Duodenal mucosa (tissue), 2 donors: ENCODE results near the gene NIPA2.

Experiments used
- H3K27ac ChIP-seq: one replicate; pipeline ENCODE4 v1.7.0; 2013; ENCODE audit warnings: low read depth, low read length
- H3K27me3 ChIP-seq, 2 donors: one replicate each; pipeline ENCODE4 v1.7.0; 2013; ENCODE audit warnings: low read length in 2 of 2, control low read depth in 1 of 2; ENCODE audit not compliant: insufficient read depth in 2 of 2, control insufficient read depth in 1 of 2
- H3K36me3 ChIP-seq, 2 donors: one replicate each; pipeline ENCODE4 v1.7.0; 2013; ENCODE audit warnings: low read length in 2 of 2, control low read depth in 1 of 2; ENCODE audit not compliant: insufficient read depth in 2 of 2, control insufficient read depth in 1 of 2
- H3K4me1 ChIP-seq, 2 donors: one replicate each; pipeline ENCODE4 v1.7.0; 2013; ENCODE audit warnings: low read length in 2 of 2, control low read depth in 1 of 2; ENCODE audit not compliant: insufficient read depth in 2 of 2, control insufficient read depth in 1 of 2
- H3K4me3 ChIP-seq, 2 donors: one replicate each; pipeline ENCODE4 v1.7.0; 2013; ENCODE audit warnings: low read length in 2 of 2, low read depth in 1 of 2
- H3K9ac ChIP-seq, 2 donors: one replicate each; pipeline ENCODE4 v1.7.0; 2013; ENCODE audit warnings: low read length in 2 of 2, low read depth in 1 of 2
- H3K9me3 ChIP-seq, 2 donors: one replicate each; pipeline ENCODE4 v1.7.0; 2013; ENCODE audit warnings: low read length in 2 of 2, control low read depth in 1 of 2; ENCODE audit not compliant: control insufficient read depth in 1 of 2

NIPA2 gene

GRCh38 chr15:22808240-22808639 is 30.2 kb upstream of the NIPA2 start:
- peaks cover 7 to 12% of the 10 kb centered on the region in 2 donors for H3K4me1 ChIP-seq
- H3K4me3 ChIP-seq: peak overlapping the region in 1 of 2 donors; percentile 40
- H3K36me3 ChIP-seq: no peaks in the 10 kb centered on the region
- no peaks in the 10 kb centered on the region for H3K27me3 ChIP-seq
- H3K9me3 ChIP-seq: no peaks in the 10 kb centered on the region
- H3K9ac ChIP-seq: no peak overlapping the region
- no peak overlapping the region for H3K27ac ChIP-seq

DNA sequence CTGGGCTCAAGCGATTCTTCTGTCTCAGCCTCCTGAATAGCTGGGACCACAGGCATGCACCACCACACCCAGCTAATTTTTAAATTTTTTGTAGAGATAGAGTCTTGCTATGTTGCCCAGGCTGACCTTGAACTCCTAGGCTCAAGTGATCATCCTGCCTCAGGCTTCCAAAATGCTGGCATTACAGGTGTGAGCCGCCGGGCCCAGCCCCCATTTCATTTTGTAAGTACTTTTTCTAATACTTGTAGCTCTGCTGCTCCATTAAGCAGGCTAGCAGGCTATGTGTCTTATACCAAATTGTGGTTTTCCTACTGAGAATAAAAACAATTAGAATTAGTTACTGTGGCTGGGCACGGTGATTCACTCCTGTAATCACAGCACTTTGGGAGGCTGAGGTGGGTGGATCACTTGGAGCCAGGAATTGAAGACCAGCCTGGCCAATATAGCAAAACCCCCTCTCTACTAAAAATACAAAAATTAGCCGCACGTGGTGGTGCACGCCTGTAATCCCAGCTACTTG is 29.6 kb upstream of the NIPA2 start:
- no peaks in the 10 kb centered on the region for H3K9me3 ChIP-seq
- no peaks in the 10 kb centered on the region for H3K27me3 ChIP-seq
- no peak overlapping the region for H3K9ac ChIP-seq
- H3K27ac ChIP-seq: no peak overlapping the region
- H3K36me3 ChIP-seq: peaks cover 0 to 5% of the 10 kb centered on the region in 2 donors
- no peak overlapping the region for H3K4me3 ChIP-seq
- H3K4me1 ChIP-seq: peaks cover 7 to 12% of the 10 kb centered on the region in 2 donors

DNA sequence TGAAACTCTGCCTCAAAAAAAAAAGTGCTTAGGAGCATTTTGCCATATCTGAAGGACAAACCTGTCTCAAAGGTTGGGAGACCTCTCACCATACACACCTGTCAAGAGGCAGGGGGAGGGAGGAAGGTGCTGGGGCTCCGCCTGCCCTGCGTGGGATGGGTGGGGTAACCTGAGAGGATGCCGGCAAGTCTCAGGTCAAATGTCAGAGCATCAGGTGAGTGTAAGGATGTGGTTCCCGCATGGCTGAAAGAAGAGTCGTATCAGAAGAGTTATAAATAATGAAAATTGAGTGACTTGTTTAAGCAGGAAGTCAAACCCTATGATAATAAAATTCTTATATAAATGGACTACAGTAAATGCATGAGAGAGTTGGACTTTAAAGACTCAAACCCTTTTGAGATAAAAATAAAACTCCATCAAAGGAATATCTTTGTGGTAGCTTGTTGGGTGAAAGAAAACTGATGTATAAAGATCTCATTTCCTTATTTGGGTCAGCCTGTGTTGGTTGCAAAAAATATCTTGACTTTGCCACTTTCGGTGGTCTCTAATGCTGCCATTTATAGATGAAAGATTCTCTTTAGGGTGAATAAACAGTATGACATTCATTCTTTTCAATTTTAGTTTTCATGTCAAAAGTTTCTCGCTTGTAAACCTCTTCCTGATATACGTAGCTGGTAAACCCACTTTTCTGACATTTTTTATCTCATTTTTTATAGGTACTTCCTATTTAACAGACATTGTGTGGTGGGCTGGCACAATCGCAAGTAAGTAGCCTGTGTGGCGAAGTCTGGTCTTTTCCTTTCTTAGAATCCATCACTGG is 28.2 kb upstream of the NIPA2 start:
- H3K4me1 ChIP-seq: peaks cover 7 to 12% of the 10 kb centered on the region in 2 donors
- H3K9me3 ChIP-seq: no peaks in the 10 kb centered on the region
- H3K27ac ChIP-seq: no peak overlapping the region
- H3K9ac ChIP-seq: no peak overlapping the region
- no peak overlapping the region for H3K4me3 ChIP-seq
- no peaks in the 10 kb centered on the region for H3K27me3 ChIP-seq
- H3K36me3 ChIP-seq: peaks cover 0 to 11% of the 10 kb centered on the region in 2 donors

- Histone ChIP-seq H3K27me3 (no peaks in the 10 kb centered on the region), H3K4me1 (peaks cover 7 to 12% of the 10 kb centered on the region in 2 donors), H3K4me3 (no peak overlapping the region), H3K9ac (no peak overlapping the region), H3K9me3 (no peaks in the 10 kb centered on the region), H3K36me3 (peaks cover 0 to 11% of the 10 kb centered on the region in 2 donors), H3K27ac (no peak overlapping the region)
These were observed 27.6 kb upstream of the NIPA2 start for GRCh38 chr15:22810853-22811338.

DNA sequence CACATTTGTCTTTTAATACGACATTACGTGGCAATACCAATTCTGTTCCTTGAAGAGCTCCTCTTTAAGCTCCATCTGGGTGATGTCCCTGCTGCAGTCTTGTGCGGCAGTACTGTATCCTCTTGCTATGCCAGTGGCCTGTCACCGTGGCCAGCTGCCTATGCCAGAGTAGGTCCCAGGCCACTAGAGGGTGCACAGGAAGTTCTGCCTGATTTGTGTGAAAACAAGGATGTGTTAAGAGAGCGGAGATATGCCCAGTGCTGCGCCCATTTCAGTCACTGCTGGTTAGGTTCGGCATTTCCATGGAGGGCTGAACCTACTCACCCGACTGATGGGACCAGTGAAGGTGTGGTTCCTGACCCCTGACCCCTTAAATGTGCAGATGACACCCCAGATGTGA is 26.8 kb upstream of the NIPA2 start:
- H3K4me1 ChIP-seq: peaks cover 1 to 12% of the 10 kb centered on the region in 2 donors
- H3K27ac ChIP-seq: no peak overlapping the region
- H3K27me3 ChIP-seq: no peaks in the 10 kb centered on the region
- H3K9me3 ChIP-seq: no peaks in the 10 kb centered on the region
- no peak overlapping the region for H3K4me3 ChIP-seq
- no peak overlapping the region for H3K9ac ChIP-seq
- H3K36me3 ChIP-seq: peaks cover 0 to 11% of the 10 kb centered on the region in 2 donors

DNA sequence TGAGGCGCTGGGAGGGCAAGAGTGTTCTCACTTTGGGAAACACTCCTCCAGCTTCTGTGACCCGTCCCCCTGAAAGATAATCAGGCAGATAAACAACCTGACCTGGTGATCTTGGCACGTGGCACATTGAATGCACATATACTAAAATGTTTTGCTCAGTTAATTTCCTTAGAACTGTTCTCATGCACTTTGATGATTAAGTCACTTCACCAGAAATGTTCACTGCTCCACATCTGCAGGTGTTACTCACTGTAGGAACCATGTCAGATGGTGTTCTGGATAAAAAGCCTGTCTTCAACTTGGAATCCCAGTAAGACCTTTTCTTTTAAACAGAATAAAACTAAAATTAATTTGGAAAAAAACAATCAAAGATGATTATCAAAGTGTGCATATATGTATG is 24.6 kb upstream of the NIPA2 start:
- no peak overlapping the region for H3K4me3 ChIP-seq
- no peak overlapping the region for H3K27ac ChIP-seq
- no peak overlapping the region for H3K9ac ChIP-seq
- H3K36me3 ChIP-seq: peaks cover 0 to 11% of the 10 kb centered on the region in 2 donors
- no peaks in the 10 kb centered on the region for H3K9me3 ChIP-seq
- H3K27me3 ChIP-seq: no peaks in the 10 kb centered on the region
- peaks cover 0 to 1% of the 10 kb centered on the region in 2 donors for H3K4me1 ChIP-seq

- H3K9me3 ChIP-seq: no peaks in the 10 kb centered on the region
- H3K4me3 ChIP-seq: no peak overlapping the region
- no peak overlapping the region for H3K9ac ChIP-seq
- H3K4me1 ChIP-seq: no peaks in the 10 kb centered on the region
- no peak overlapping the region for H3K27ac ChIP-seq
- H3K36me3 ChIP-seq: peaks cover 0 to 21% of the 10 kb centered on the region in 2 donors
- H3K27me3 ChIP-seq: no peaks in the 10 kb centered on the region
These were observed 22.7 kb upstream of the NIPA2 start for GRCh38 chr15:22815766-22816165.

- Histone ChIP-seq H3K9ac (no peak overlapping the region), H3K36me3 (peaks cover 10 to 28% of the 10 kb centered on the region in 2 donors), H3K4me3 (no peak overlapping the region), H3K27ac (no peak overlapping the region), H3K9me3 (no peaks in the 10 kb centered on the region), H3K27me3 (no peaks in the 10 kb centered on the region), H3K4me1 (no peaks in the 10 kb centered on the region)
These were observed 18.8 kb upstream of the NIPA2 start for GRCh38 chr15:22819651-22820050.

DNA sequence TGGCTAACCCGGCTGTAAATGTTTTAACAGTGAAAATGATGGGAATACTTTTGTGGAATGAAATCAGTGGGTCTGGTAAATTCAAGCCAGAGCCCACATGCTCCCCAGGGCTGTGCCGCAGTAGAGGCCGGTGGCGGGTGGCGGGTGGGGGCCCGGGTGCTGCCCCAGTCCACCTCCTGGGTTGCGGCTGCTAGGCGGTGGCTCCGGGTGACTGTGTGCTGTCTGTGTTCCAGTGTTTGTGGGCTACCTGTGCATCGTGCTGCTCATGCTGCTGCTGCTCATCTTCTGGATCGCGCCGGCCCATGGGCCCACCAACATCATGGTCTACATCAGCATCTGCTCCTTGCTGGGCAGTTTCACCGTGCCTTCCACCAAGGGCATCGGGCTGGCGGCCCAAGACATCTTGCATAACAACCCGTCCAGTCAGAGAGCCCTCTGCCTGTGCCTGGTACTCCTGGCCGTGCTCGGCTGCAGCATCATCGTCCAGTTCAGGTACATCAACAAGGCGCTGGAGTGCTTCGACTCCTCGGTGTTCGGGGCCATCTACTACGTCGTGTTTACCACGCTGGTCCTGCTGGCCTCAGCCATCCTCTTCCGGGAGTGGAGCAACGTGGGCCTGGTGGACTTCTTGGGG is 14.9 kb upstream of the NIPA2 start:
- peaks cover 28 to 52% of the 10 kb centered on the region in 2 donors for H3K36me3 ChIP-seq

DNA sequence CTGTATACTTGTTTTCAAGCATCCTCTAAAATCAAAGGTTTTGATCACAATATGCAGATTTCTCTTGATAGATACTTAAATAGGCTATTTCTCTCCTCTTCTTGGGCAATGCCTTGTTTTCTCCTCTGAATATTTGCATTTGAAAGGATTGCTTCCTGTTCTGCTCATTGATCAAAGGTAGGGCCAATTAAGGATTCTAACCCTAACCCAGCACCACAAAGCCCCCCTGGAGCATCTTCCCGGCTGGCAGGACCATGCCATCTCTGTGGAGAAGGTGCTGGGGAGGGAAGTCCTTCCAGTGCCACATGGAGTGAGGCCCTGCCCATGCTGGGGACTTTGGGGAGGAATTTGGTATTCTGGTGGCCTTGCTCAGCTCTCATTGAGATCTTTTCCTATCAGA is 11.3 kb upstream of the NIPA2 start:
- H3K4me3 ChIP-seq: no peak overlapping the region
- H3K27ac ChIP-seq: no peak overlapping the region
- H3K27me3 ChIP-seq: no peaks in the 10 kb centered on the region
- peaks cover 26 to 41% of the 10 kb centered on the region in 2 donors for H3K36me3 ChIP-seq
- H3K4me1 ChIP-seq: no peaks in the 10 kb centered on the region
- no peaks in the 10 kb centered on the region for H3K9me3 ChIP-seq
- H3K9ac ChIP-seq: no peak overlapping the region

More for the DNA sequence above, 14.9 kb upstream of the NIPA2 start:
- Histone ChIP-seq H3K9ac (no peak overlapping the region), H3K27ac (no peak overlapping the region), H3K4me1 (no peaks in the 10 kb centered on the region), H3K4me3 (no peak overlapping the region), H3K27me3 (no peaks in the 10 kb centered on the region), H3K9me3 (no peaks in the 10 kb centered on the region)
